K562 (cell line): ENCODE results near the gene CEP89. TPM values are rescaled to one million over a fixed set of nuclear protein-coding genes. Genes with fewer than 3 reads are reported as not detected.
"Not testable (repeated sequence)": the region's sequence is repeated elsewhere in the genome, so short reads cannot be mapped to it uniquely, and the experiment has no call there.

Experiments
- ATAC-seq: fragments of 200-7000 bp; cut with Tn5 transposase; 3 replicates; pipeline ENCODE4 v1.9.1; 2020; ENCODE audit warnings: moderate library complexity
- BruUV-seq: library from RNA; stranded (reverse); fragments of 400-500 nt; replicated peaks from 2 replicates; lab custom pipeline; 2021; lab: Mats Ljungman, UMichigan
- CTCF ChIA-PET: fragments of 300-600 bp; formaldehyde crosslinking; extraction: SDS; loops from one replicate; lab custom pipeline; 2021; ENCODE audit warnings: low intra/inter-chr PET ratio; lab: Yijun Ruan, JAX
- POLR2A ChIA-PET: fragments of 300-600, 350-650 bp; sonication (Branson Sonifier 250); formaldehyde crosslinking; extraction: SDS; loops from one replicate; lab custom pipeline; 2021; ENCODE audit warnings: antibody characterized with exemption, inconsistent platforms; lab: Yijun Ruan, JAX
- DNase-seq, 4 experiments: peaks; one replicate each; pipeline versions ENCODE4 v3.0.0 to v3.0.0-alpha.2; 2011 to 2018; ENCODE audit warnings: low spot score in 3 of 4, mixed read lengths in 3 of 4; ENCODE audit errors: extremely low read depth in 1 of 4
- FAIRE-seq: peaks from 2 replicates; lab custom pipeline; 2011; peaks lifted over from hg19 to GRCh38; lab: Jason Lieb, UNC
- H2AFZ ChIP-seq: 2 replicates; pipeline ENCODE4 v1.6.0; 2011; ENCODE audit warnings: low read depth, low read length, control low read depth, inconsistent platforms
- H3K27ac ChIP-seq: fragments of 200-600 bp; 3 replicates; pipeline ENCODE4 v1.8.0; 2011; ENCODE audit warnings: low read depth, mild to moderate bottlenecking, control low read depth, inconsistent platforms, low read length, moderate library complexity, mixed read lengths; ENCODE audit errors: extremely low read depth
- H3K27me3 ChIP-seq, 2 experiments: fragments of 300-600 bp in 1 of 2; 2 replicates in 1 of 2; 3 replicates in 1 of 2; pipeline versions ENCODE4 v1.6.0 to v1.8.0; 2011; ENCODE audit warnings: inconsistent platforms in 2 of 2, low read length in 2 of 2, mild to moderate bottlenecking in 1 of 2, mixed read lengths in 1 of 2, moderate library complexity in 1 of 2; ENCODE audit not compliant: control insufficient read depth in 2 of 2, insufficient read depth in 2 of 2
- H3K36me3 ChIP-seq: fragments of 300-600 bp; 3 replicates; pipeline ENCODE4 v1.8.0; 2011; ENCODE audit warnings: mild to moderate bottlenecking, low read length, inconsistent platforms; ENCODE audit not compliant: control insufficient read depth, insufficient read depth
- H3K4me1 ChIP-seq, 2 experiments: fragments of 200-600 bp in 1 of 2; replicated peaks in 1 of 2; 2 replicates in 1 of 2; 3 replicates in 1 of 2; pipeline versions ENCODE4 v1.5.1 to v1.8.0; 2011; ENCODE audit warnings: inconsistent platforms in 2 of 2, low read length in 2 of 2, mild to moderate bottlenecking in 1 of 2, mixed read lengths in 1 of 2, moderate library complexity in 1 of 2; ENCODE audit not compliant: control insufficient read depth in 2 of 2, insufficient read depth in 2 of 2
- H3K4me2 ChIP-seq: 2 replicates; pipeline ENCODE4 v1.6.1; 2011; ENCODE audit warnings: low read length, control low read depth, inconsistent platforms, mixed read lengths; ENCODE audit not compliant: insufficient read depth
- H3K4me3 ChIP-seq: fragments of 200-600 bp; sonication (generic), shearing (Covaris generic); 2 replicates; pipeline ENCODE4 v1.5.1; 2016; ENCODE audit warnings: control low read depth, inconsistent platforms
- H3K79me2 ChIP-seq: fragments of 200-600 bp; 3 replicates; pipeline ENCODE4 v1.8.0; 2011; ENCODE audit warnings: low read length, inconsistent platforms; ENCODE audit not compliant: control insufficient read depth, insufficient read depth
- H3K9ac ChIP-seq, 2 experiments: 2 replicates each; pipeline versions ENCODE4 v1.6.0 to v1.6.1; 2011; ENCODE audit warnings: low read depth in 2 of 2, low read length in 2 of 2, control low read depth in 1 of 2, inconsistent platforms in 1 of 2, mild to moderate bottlenecking in 1 of 2, mixed read lengths in 1 of 2; ENCODE audit not compliant: insufficient read depth in 1 of 2
- H3K9me1 ChIP-seq: one replicate; pipeline ENCODE4 v1.6.0; 2011; ENCODE audit warnings: inconsistent platforms, mild to moderate bottlenecking, low read length, moderate library complexity; ENCODE audit not compliant: control insufficient read depth, insufficient read depth
- H3K9me3 ChIP-seq: replicated peaks from 2 replicates; pipeline ENCODE4 v1.5.1; 2011; ENCODE audit warnings: low read depth, low read length, inconsistent platforms; ENCODE audit not compliant: control insufficient read depth, insufficient read depth
- H4K20me1 ChIP-seq: replicated peaks from 2 replicates; pipeline ENCODE4 v1.6.1; 2011; ENCODE audit warnings: low read length, inconsistent platforms, mixed read lengths; ENCODE audit not compliant: control insufficient read depth, insufficient read depth
- EHMT2 ChIP-seq: fragments of 450-650 bp; IDR thresholded peaks from 2 replicates; pipeline ENCODE4 v1.6.1; 2018; ENCODE audit warnings: antibody characterized with exemption
- L3MBTL2 ChIP-seq: fragments of 450-650 bp; IDR thresholded peaks from 2 replicates; pipeline ENCODE4 v1.6.1; 2016; ENCODE audit warnings: mild to moderate bottlenecking, moderate library complexity
- ZNF507 ChIP-seq: conservative IDR thresholded peaks from 2 replicates; pipeline ENCODE4 v1.6.1; 2017; ENCODE audit warnings: missing genetic modification characterization, missing compliant biosample characterization
- ZNF589 ChIP-seq: fragments of 200-800 bp; sonication (Bioruptor generic); IDR thresholded peaks from 2 replicates; pipeline ENCODE4 v1.6.1; 2016; ENCODE audit warnings: low read depth, missing genetic modification characterization, missing compliant biosample characterization
- ZNF780A ChIP-seq: fragments of 250-450 bp; sonication (Bioruptor Pico); IDR thresholded peaks from 2 replicates; pipeline ENCODE4 v1.5.0; 2021; ENCODE audit warnings: mild to moderate bottlenecking
- WGBS: fragments of 100-300 bp; shearing (Covaris generic); methylation state at CpG from one replicate; pipeline ENCODE4 v1.1.6; 2016; ENCODE audit warnings: low coverage, mixed read lengths; ENCODE audit not compliant: insufficient coverage; ENCODE audit errors: missing lambda C conversion rate; 5-methylcytosine and 5-hydroxymethylcytosine counted together
- in situ Hi-C: fragments of 300-500 bp; cut with MboI; formaldehyde crosslinking; loops from 4 replicates; pipeline ENCODE4 v1.15.0; 2018; ENCODE audit warnings: inconsistent platforms, mixed read lengths
- intact Hi-C: fragments of 100-400 bp; cut with micrococcal nuclease; formaldehyde crosslinking; loops from 2 replicates; pipeline ENCODE4 v1.14.2; 2022
- polyA plus RNA-seq, 8 experiments: library from polyadenylated mRNA; depleted of rRNA in 4 of 8; stranded (reverse) in 5 of 8; unstranded in 3 of 8; fragments of >200 nt; fragmentation: Nextera tagmentation in 2 of 8; fragmentation: Illumina TruSeq in 1 of 8; extraction: Ambion mirVana in 2 of 8; extraction: Trizol in 1 of 8; gene quantifications; 2 replicates each; pipeline versions ENCODE4 v1.2.1 to v1.2.3, GENCODE V29; 2011 to 2014; ENCODE audit warnings: inconsistent platforms in 1 of 8, missing spikeins in 1 of 8
- total RNA-seq, 7 experiments: library from RNA; depleted of rRNA in 6 of 7; stranded (reverse); fragments of >200 nt in 6 of 7; fragmentation: Illumina TruSeq in 2 of 7; extraction: Trizol in 2 of 7; gene quantifications; 2 replicates each; pipeline versions ENCODE4 v1.2.1 to v1.2.3, GENCODE V29; 2011 to 2021; ENCODE audit warnings: low replicate concordance in 1 of 7

The CEP89 gene
- total and polyA plus RNA-seq, 9 of the 15 experiments (the other 6 are each of a cell fraction or from before 2014, with no cell fraction given): 5.5 to 15.0 (median 7.2) TPM

GRCh38 chr19:32848035-32848434 lies 123.7 kb downstream of the CEP89 start:
- H3K36me3 ChIP-seq, H3K4me1 ChIP-seq, CTCF ChIA-PET, H3K9me1 ChIP-seq, H3K27ac ChIP-seq, BruUV-seq, H3K4me3 ChIP-seq, FAIRE-seq, H3K27me3 ChIP-seq, H3K9me3 ChIP-seq, H3K4me2 ChIP-seq, intact Hi-C loops, H2AFZ ChIP-seq, DNase-seq, POLR2A ChIA-PET, H3K9ac ChIP-seq, H4K20me1 ChIP-seq, in situ Hi-C loops, ATAC-seq, H3K79me2 ChIP-seq: not testable (repeated sequence)
- no CpG with 5 or more reads among the region's 2 CpGs for WGBS
- peak; percentile 78; the same call in 1 of the 2 replicates for TF ChIP-seq ZNF507

GRCh38 chr19:32843716-32844245 lies 128.0 kb downstream of the CEP89 start:
- Histone ChIP-seq H3K9me1 (no peaks in the 10 kb centered on the region), H3K27ac (no peak overlapping the region), H3K4me3 (no peak overlapping the region), H3K4me2 (no peak overlapping the region), H3K4me1 (no peaks in the 10 kb centered on the region), H2AFZ (no peak overlapping the region), H3K79me2 (no peaks in the 10 kb centered on the region), H3K9ac (no peak overlapping the region), H3K9me3 (no peaks in the 10 kb centered on the region), H3K27me3 (peaks cover 4 to 12% of the 10 kb centered on the region in 2 experiments; a peak in 3 of 5 replicates), H3K36me3 (no peaks in the 10 kb centered on the region), H4K20me1 (no peaks in the 10 kb centered on the region)
- WGBS: under 1% methylated on average over 19 of the region's 19 CpGs
- intact Hi-C loops: no loop called here
- CTCF ChIA-PET: no interaction called here
- ATAC-seq (no peak), FAIRE-seq (no peak), DNase-seq (no peak)
- POLR2A ChIA-PET: interaction anchor here (1.0 kb wide), 1 partner anchor 1664 kb away, joined by 3 read pairs; no protein-coding TSS in a partner anchor
- BruUV-seq: no TSS peak
- in situ Hi-C loops: no loop called here
- TF ChIP-seq EHMT2: no peak
- TF ChIP-seq ZNF780A (CRISPR knock-in tag): no peak
- TF ChIP-seq ZNF589 (CRISPR knock-in tag): no peak
- peak; percentile 37; the same call in 1 of the 2 replicates for TF ChIP-seq L3MBTL2
